Astrocyte (in vitro differentiated cells and primary cell): ENCODE results near the gene RNF217.

Source experiments
- EZH2 ChIP-seq: IDR thresholded peaks from 2 replicates; pipeline ENCODE4 v1.6.1; 2012; ENCODE audit warnings: mild to moderate bottlenecking, low read length, inconsistent platforms; ENCODE audit not compliant: insufficient read depth
- TF ChIP-seq, protein P1 (sequence below): IDR thresholded peaks from 2 replicates; pipeline ENCODE4 v1.5.1; 2011; ENCODE audit warnings: low read depth, mild to moderate bottlenecking, inconsistent platforms, low read length, moderate library complexity; ENCODE audit not compliant: insufficient read depth

GRCh38 chr6:124947971-124948451 lies 14.2 kb upstream of the RNF217 start:
- TF ChIP-seq, protein P1, sequence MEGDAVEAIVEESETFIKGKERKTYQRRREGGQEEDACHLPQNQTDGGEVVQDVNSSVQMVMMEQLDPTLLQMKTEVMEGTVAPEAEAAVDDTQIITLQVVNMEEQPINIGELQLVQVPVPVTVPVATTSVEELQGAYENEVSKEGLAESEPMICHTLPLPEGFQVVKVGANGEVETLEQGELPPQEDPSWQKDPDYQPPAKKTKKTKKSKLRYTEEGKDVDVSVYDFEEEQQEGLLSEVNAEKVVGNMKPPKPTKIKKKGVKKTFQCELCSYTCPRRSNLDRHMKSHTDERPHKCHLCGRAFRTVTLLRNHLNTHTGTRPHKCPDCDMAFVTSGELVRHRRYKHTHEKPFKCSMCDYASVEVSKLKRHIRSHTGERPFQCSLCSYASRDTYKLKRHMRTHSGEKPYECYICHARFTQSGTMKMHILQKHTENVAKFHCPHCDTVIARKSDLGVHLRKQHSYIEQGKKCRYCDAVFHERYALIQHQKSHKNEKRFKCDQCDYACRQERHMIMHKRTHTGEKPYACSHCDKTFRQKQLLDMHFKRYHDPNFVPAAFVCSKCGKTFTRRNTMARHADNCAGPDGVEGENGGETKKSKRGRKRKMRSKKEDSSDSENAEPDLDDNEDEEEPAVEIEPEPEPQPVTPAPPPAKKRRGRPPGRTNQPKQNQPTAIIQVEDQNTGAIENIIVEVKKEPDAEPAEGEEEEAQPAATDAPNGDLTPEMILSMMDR = no peak
- no peak for TF ChIP-seq EZH2
